GM08714 (cell line): ENCODE measurements around the gene PIGS.

Experiments used
- H3K4me3 ChIP-seq: fragments of 200-500 bp; sonication (Bioruptor generic); 2 replicates; pipeline ENCODE4 v1.5.1; 2014; ENCODE audit warnings: mild to moderate bottlenecking, low read length, inconsistent platforms
- ZNF274 ChIP-seq: IDR thresholded peaks from 2 replicates; pipeline ENCODE4 v1.6.1; 2012; ENCODE audit warnings: mild to moderate bottlenecking, low read depth, low read length

The PIGS gene

DNA sequence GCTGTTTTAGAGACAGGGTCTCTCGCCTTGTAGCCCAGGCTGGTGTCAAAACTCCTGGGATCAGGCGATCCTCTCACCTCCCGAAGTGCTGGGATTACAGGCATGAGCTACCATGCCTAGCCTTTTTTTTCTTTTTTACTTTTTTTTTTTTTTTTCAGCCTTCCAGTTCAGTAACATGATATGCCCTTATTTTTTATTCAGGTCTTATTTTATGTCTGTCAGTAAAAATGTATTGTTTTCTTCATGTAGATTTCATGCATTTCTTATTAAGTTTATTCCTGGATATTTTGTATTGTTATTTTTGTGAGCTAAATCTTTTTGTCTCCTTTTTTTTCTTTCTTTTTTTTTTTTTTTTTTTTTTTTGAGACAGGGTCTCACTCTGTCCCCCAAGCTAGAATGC, 67.9 kb downstream of the PIGS start:
- H3K4me3 ChIP-seq: no peak overlapping the region
- TF ChIP-seq ZNF274: no peak
